ENCODE data around the gene CCDC57.

Gene CCDC57

GRCh38 chr17:82253179-82253544, 40.5 kb upstream of the CCDC57 start:
- Histone ChIP-seq H3K36me3 (ENCODE audit: control insufficient read depth in 5 of 5, insufficient read depth in 5 of 5, low read length in 5 of 5) (peaks cover 0 to 87% (median 80%) of the 10 kb centered on the region in 5 donors), H3K27ac (ENCODE audit: low read depth, low read length) (no peak overlapping the region)

GRCh38 chr17:82252511-82253178, 40.0 kb upstream of the CCDC57 start:
- H3K27ac ChIP-seq (ENCODE audit: low read depth, low read length) = no peak overlapping the region
- no peaks in the 10 kb centered on the region for H3K9me3 ChIP-seq (ENCODE audit: control insufficient read depth in 5 of 5, low read length in 5 of 5)
- H3K9ac ChIP-seq (ENCODE audit: low read length in 5 of 5) = no peak overlapping the region
- H3K4me3 ChIP-seq (ENCODE audit: low read depth in 1 of 5, low read length in 5 of 5) = no peak overlapping the region
- H3K27me3 ChIP-seq (ENCODE audit: control insufficient read depth in 5 of 5, insufficient read depth in 4 of 5, low read length in 5 of 5) = no peaks in the 10 kb centered on the region
- H3K36me3 ChIP-seq (ENCODE audit: control insufficient read depth in 5 of 5, insufficient read depth in 5 of 5, low read length in 5 of 5) = peaks cover 0 to 88% (median 82%) of the 10 kb centered on the region in 5 donors
- peaks cover 0 to 17% (median 9%) of the 10 kb centered on the region in 5 donors for H3K4me1 ChIP-seq (ENCODE audit: control insufficient read depth in 5 of 5, insufficient read depth in 5 of 5, low read length in 5 of 5)

More at GRCh38 chr17:82253179-82253544, 40.5 kb upstream of the CCDC57 start:
- Histone ChIP-seq H3K9ac (ENCODE audit: low read length in 5 of 5) (no peak overlapping the region), H3K4me3 (ENCODE audit: low read depth in 1 of 5, low read length in 5 of 5) (no peak overlapping the region), H3K4me1 (ENCODE audit: control insufficient read depth in 5 of 5, insufficient read depth in 5 of 5, low read length in 5 of 5) (peaks cover 0 to 12% (median 3%) of the 10 kb centered on the region in 5 donors), H3K9me3 (ENCODE audit: control insufficient read depth in 5 of 5, low read length in 5 of 5) (no peaks in the 10 kb centered on the region), H3K27me3 (ENCODE audit: control insufficient read depth in 5 of 5, insufficient read depth in 4 of 5, low read length in 5 of 5) (no peaks in the 10 kb centered on the region)

GRCh38 chr17:82250868-82251500, 38.3 kb upstream of the CCDC57 start:
- H3K4me1 ChIP-seq (ENCODE audit: control insufficient read depth in 5 of 5, insufficient read depth in 5 of 5, low read length in 5 of 5) = peaks cover 4 to 34% (median 25%) of the 10 kb centered on the region in 5 donors
- H3K27ac ChIP-seq (ENCODE audit: low read depth, low read length) = no peak overlapping the region
- no peaks in the 10 kb centered on the region for H3K9me3 ChIP-seq (ENCODE audit: control insufficient read depth in 5 of 5, low read length in 5 of 5)
- H3K4me3 ChIP-seq (ENCODE audit: low read depth in 1 of 5, low read length in 5 of 5) = no peak overlapping the region
- H3K27me3 ChIP-seq (ENCODE audit: control insufficient read depth in 5 of 5, insufficient read depth in 4 of 5, low read length in 5 of 5) = no peaks in the 10 kb centered on the region
- H3K36me3 ChIP-seq (ENCODE audit: control insufficient read depth in 5 of 5, insufficient read depth in 5 of 5, low read length in 5 of 5) = peaks cover 0 to 90% (median 84%) of the 10 kb centered on the region in 5 donors
- no peak overlapping the region for H3K9ac ChIP-seq (ENCODE audit: low read length in 5 of 5)

- peaks cover 4 to 36% (median 25%) of the 10 kb centered on the region in 5 donors for H3K4me1 ChIP-seq (ENCODE audit: control insufficient read depth in 5 of 5, insufficient read depth in 5 of 5, low read length in 5 of 5)
- no peaks in the 10 kb centered on the region for H3K9me3 ChIP-seq (ENCODE audit: control insufficient read depth in 5 of 5, low read length in 5 of 5)
- no peak overlapping the region for H3K9ac ChIP-seq (ENCODE audit: low read length in 5 of 5)
- H3K27me3 ChIP-seq (ENCODE audit: control insufficient read depth in 5 of 5, insufficient read depth in 4 of 5, low read length in 5 of 5) = no peaks in the 10 kb centered on the region
- H3K36me3 ChIP-seq (ENCODE audit: control insufficient read depth in 5 of 5, insufficient read depth in 5 of 5, low read length in 5 of 5) = peaks cover 0 to 90% (median 84%) of the 10 kb centered on the region in 5 donors
- no peak overlapping the region for H3K27ac ChIP-seq (ENCODE audit: low read depth, low read length)
- H3K4me3 ChIP-seq (ENCODE audit: low read depth in 1 of 5, low read length in 5 of 5) = no peak overlapping the region
Measured at GRCh38 chr17:82249896-82250581, 37.4 kb upstream of the CCDC57 start.

- H3K9me3 ChIP-seq (ENCODE audit: control insufficient read depth in 5 of 5, low read length in 5 of 5) = no peaks in the 10 kb centered on the region
- H3K4me1 ChIP-seq (ENCODE audit: control insufficient read depth in 5 of 5, insufficient read depth in 5 of 5, low read length in 5 of 5) = peaks cover 4 to 36% (median 25%) of the 10 kb centered on the region in 5 donors
- no peaks in the 10 kb centered on the region for H3K27me3 ChIP-seq (ENCODE audit: control insufficient read depth in 5 of 5, insufficient read depth in 4 of 5, low read length in 5 of 5)
- no peak overlapping the region for H3K4me3 ChIP-seq (ENCODE audit: low read depth in 1 of 5, low read length in 5 of 5)
- peaks cover 0 to 97% (median 94%) of the 10 kb centered on the region in 5 donors for H3K36me3 ChIP-seq (ENCODE audit: control insufficient read depth in 5 of 5, insufficient read depth in 5 of 5, low read length in 5 of 5)
- H3K9ac ChIP-seq (ENCODE audit: low read length in 5 of 5) = no peak overlapping the region
- no peak overlapping the region for H3K27ac ChIP-seq (ENCODE audit: low read depth, low read length)
Measured at GRCh38 chr17:82248815-82249674, 36.4 kb upstream of the CCDC57 start.

GRCh38 chr17:82247856-82248671, 35.4 kb upstream of the CCDC57 start:
- Histone ChIP-seq H3K4me1 (ENCODE audit: control insufficient read depth in 5 of 5, insufficient read depth in 5 of 5, low read length in 5 of 5) (peaks cover 4 to 40% (median 30%) of the 10 kb centered on the region in 5 donors), H3K9me3 (ENCODE audit: control insufficient read depth in 5 of 5, low read length in 5 of 5) (no peaks in the 10 kb centered on the region), H3K27me3 (ENCODE audit: control insufficient read depth in 5 of 5, insufficient read depth in 4 of 5, low read length in 5 of 5) (no peaks in the 10 kb centered on the region), H3K27ac (ENCODE audit: low read depth, low read length) (no peak overlapping the region), H3K36me3 (ENCODE audit: control insufficient read depth in 5 of 5, insufficient read depth in 5 of 5, low read length in 5 of 5) (peaks cover 0 to 100% (median 97%) of the 10 kb centered on the region in 5 donors), H3K4me3 (ENCODE audit: low read depth in 1 of 5, low read length in 5 of 5) (no peak overlapping the region), H3K9ac (ENCODE audit: low read length in 5 of 5) (no peak overlapping the region)

- peaks cover 5 to 45% (median 37%) of the 10 kb centered on the region in 5 donors for H3K4me1 ChIP-seq (ENCODE audit: control insufficient read depth in 5 of 5, insufficient read depth in 5 of 5, low read length in 5 of 5)
Measured at GRCh38 chr17:82247182-82247823, 34.7 kb upstream of the CCDC57 start.

GRCh38 chr17:82246365-82247181, 33.9 kb upstream of the CCDC57 start:
- Histone ChIP-seq H3K27me3 (ENCODE audit: control insufficient read depth in 5 of 5, insufficient read depth in 4 of 5, low read length in 5 of 5) (no peaks in the 10 kb centered on the region), H3K9ac (ENCODE audit: low read length in 5 of 5) (peak overlapping the region in 2 of 5 donors; percentile 30 to 36), H3K4me3 (ENCODE audit: low read depth in 1 of 5, low read length in 5 of 5) (no peak overlapping the region), H3K27ac (ENCODE audit: low read depth, low read length) (peak overlapping the region; percentile 19), H3K36me3 (ENCODE audit: control insufficient read depth in 5 of 5, insufficient read depth in 5 of 5, low read length in 5 of 5) (peaks cover 0 to 95% (median 90%) of the 10 kb centered on the region in 5 donors), H3K9me3 (ENCODE audit: control insufficient read depth in 5 of 5, low read length in 5 of 5) (no peaks in the 10 kb centered on the region), H3K4me1 (ENCODE audit: control insufficient read depth in 5 of 5, insufficient read depth in 5 of 5, low read length in 5 of 5) (peaks cover 9 to 48% (median 39%) of the 10 kb centered on the region in 5 donors)

More at GRCh38 chr17:82247182-82247823, 34.7 kb upstream of the CCDC57 start:
- H3K36me3 ChIP-seq (ENCODE audit: control insufficient read depth in 5 of 5, insufficient read depth in 5 of 5, low read length in 5 of 5) = peaks cover 0 to 100% (median 97%) of the 10 kb centered on the region in 5 donors
- H3K4me3 ChIP-seq (ENCODE audit: low read depth in 1 of 5, low read length in 5 of 5) = no peak overlapping the region
- peak overlapping the region in 2 of 5 donors; percentile 4 to 36 for H3K9ac ChIP-seq (ENCODE audit: low read length in 5 of 5)
- peak overlapping the region; percentile 19 for H3K27ac ChIP-seq (ENCODE audit: low read depth, low read length)
- H3K9me3 ChIP-seq (ENCODE audit: control insufficient read depth in 5 of 5, low read length in 5 of 5) = no peaks in the 10 kb centered on the region
- H3K27me3 ChIP-seq (ENCODE audit: control insufficient read depth in 5 of 5, insufficient read depth in 4 of 5, low read length in 5 of 5) = no peaks in the 10 kb centered on the region

Data from subcutaneous abdominal adipose tissue (tissue), 5 donors.